HG02938 (cell line): ENCODE results near the gene DYSF.
A peak's percentile ranks its signal among the peaks of the same experiment; 100 is the strongest.

Source experiments
- ATAC-seq: cut with Tn5 transposase; IDR thresholded peaks from one replicate; pipeline ENCODE4 v1.9.1; 2021; ENCODE audit warnings: mild to moderate bottlenecking, moderate library complexity; ENCODE audit not compliant: unreplicated experiment

DYSF gene

DNA sequence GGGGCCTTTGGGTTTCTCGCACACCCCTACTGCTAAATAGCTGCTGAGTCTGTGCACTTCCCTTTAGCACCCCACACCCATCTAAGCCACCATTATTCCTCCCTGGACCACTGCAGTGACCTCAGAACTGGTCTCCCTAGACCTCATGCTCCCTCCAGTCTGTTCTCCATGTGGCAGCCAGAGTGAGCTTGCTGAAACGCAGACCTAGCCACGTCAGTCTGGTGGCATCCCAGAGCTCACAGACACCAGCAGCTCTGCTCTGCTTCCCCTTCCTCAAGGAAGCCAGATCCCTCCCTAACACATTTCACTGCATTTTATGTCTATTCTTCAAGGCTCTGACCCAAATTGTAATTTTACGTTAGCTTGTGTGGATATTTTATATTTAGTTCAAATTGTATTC, 144.4 kb downstream of the DYSF start:
- no peak for ATAC-seq

DNA sequence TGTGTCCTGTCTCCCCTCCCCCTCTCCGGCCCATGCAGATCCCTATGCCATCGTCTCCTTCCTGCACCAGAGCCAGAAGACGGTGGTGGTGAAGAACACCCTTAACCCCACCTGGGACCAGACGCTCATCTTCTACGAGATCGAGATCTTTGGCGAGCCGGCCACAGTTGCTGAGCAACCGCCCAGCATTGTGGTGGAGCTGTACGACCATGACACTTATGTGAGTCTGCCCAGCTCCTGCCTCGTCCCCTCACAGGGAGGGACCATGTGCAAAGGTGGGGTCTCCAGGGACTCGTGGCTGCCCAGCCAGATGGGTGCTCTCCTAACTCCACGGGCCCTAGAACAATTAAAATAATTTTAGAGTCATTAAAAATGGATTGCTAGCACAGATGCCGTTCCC, 145.2 kb downstream of the DYSF start:
- no peak for ATAC-seq

DNA sequence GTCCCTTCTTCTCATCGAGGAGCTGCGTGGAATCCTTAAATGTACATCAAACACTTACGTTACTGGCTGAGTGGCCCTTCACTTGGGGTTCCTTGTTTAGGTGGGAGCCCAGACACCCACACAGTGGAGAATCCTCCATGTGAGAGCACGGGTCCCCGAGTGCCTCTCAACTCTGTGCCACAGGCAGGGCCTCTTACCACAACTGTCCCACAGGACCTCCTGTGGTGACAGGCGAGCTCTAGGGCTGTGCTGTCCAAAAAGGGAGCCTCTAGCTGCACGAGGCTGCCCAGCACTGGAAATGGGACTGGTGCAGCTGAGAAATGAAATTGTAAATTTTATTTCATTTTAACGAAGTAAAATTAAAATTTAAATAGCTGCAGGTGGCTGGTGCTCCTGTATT, 145.7 kb downstream of the DYSF start:
- ATAC-seq: no peak

DNA sequence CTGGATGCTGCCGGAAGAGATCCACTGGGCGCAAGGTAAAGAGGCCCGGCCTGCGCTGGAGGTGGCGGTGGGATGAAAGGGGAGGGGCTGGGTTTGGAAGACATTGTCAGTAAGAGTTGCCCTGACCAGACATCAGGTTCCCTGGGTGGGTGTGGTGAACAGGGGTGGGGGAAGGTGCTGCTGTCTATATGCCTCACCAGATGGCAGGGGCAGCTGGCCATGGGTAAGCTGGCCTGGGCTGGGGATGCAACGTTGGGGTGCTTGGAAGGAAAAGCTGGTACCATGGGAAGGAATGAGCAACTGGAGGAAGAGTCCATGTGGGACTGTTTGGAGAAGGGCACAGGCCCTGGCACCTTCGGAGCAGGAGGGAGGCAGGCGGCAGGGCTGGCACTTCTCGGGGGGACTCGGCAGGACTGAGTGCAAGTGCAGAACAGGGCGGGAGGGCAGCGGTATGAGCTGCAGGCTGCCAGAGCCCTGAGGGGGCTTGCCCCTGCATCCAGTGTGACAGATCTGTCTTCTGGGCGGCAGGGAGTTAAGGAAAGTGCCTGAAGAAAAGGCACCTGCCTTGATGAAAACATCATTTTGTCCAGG, 146.4 kb downstream of the DYSF start:
- ATAC-seq: no peak

DNA sequence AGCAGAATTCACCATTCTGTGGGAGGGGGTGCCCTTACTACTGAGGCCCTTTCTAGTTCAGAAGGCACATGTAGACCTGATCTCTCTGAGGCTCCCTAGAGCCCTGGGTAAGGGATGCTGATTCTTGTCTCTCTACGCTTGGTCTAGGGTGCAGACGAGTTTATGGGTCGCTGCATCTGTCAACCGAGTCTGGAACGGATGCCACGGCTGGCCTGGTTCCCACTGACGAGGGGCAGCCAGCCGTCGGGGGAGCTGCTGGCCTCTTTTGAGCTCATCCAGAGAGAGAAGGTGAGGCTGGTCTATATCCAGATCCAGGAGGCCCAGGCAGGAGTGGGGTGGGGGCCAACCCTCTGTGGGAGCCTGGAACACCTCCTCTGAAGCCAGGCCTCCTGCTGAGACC, 147.2 kb downstream of the DYSF start:
- ATAC-seq: no peak

DNA sequence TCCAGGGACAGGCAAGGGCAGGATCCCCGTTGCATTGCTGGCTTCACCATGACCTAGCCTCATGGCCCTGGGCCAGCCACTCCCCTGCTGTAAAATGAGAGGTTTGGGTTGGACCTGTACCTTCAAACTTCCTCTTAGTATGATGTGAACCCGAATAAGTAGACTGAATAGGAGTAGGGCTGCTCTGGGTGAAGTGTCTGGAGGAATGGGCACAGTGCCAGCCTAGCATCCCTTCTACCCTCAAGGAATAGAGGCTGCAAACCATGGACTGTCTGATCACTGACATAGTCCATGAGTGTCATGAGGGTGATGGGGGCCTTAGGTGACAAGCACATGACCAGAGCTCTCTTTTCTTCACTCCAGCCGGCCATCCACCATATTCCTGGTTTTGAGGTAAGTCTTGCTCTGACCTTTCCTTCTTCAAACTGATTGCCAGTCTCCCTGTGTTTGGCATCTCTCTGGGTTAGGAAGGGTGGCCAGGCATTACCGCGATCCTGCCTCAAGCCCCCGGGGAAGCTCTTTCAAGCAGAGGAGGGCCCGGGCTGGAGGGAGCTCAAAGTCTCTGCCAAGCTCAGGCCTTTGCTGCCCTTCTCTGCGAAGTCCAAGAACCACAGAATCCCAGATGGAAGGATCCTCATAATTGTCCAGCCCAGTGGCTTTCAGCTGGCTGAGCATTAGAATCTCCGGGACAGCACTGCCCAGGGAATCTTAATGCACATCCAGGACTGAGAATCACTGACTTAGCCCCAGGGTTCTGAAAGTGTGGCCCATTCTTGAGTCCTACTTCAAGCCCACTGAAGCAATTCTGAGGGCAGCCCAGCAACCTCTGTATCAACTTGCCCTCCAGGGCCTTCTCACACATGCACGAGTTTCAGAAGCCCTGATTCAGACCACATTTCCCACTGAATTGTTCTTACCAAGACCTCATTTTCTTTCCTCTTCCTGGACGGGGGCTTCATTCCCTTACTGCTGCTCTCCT, 148.1 kb downstream of the DYSF start:
- ATAC-seq: no peak

DNA sequence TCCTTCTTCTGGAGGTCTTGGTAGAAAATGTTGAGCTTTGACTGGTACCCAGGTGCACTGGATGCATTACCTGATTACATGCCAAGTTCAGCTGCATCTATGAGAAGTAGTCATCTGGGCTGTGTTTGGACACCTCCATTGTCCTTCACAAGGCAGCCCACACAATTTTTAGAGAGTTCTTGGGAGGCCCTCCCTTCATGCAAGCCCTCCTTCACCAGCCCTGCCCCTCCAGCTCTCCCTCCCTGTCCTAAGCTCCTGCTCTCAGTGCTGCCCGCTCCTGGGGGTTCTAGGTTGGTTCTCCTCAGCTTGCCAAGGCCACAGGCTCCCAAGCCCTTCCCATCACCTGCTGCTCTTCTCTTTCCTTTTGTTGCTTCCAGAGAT, 148.7 kb downstream of the DYSF start:
- ATAC-seq: no peak

DNA sequence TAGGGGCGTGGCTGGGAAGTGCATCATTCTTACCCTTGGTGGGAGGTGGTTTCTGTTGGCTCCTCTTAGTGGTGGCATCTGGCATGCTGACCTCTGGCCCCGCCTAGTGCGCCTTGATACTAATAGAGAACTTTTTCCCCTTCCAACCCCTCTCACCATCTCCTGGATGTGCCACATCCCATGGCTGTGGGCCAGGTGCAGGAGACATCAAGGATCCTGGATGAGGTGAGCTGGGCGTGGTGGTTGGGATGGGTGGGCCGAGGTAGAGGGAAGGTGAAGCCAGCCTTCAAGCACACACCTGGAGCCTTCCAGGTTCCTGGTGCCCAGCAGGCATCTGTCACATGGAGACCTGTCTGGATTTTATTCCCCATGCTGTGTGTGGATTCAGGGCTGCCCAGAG, 149.2 kb downstream of the DYSF start:
- no peak for ATAC-seq

DNA sequence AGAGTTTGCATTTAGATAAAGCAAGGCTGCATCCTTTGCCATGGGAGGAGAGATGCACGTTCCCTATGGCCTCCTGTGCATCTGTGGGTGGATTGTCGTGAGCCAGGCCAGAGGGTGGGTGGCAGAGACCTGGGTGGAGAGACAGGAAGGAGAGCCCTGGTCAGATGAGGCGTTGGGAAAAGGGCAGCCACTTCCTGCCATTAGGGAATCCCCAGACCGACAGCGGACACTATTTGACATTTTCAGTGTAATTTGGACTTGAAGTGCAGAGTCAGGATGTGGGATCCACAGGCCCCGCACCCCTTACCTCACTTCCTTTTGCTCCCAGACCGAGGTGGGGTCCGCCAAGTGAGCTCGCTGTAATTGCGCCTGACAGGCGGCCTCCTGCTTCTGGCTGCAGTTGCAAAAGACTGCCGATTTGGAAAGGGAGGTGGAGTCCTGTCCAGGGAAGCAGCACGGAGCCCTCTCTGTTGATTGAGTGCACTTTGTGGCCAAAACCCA, 150.0 kb downstream of the DYSF start:
- no peak for ATAC-seq

DNA sequence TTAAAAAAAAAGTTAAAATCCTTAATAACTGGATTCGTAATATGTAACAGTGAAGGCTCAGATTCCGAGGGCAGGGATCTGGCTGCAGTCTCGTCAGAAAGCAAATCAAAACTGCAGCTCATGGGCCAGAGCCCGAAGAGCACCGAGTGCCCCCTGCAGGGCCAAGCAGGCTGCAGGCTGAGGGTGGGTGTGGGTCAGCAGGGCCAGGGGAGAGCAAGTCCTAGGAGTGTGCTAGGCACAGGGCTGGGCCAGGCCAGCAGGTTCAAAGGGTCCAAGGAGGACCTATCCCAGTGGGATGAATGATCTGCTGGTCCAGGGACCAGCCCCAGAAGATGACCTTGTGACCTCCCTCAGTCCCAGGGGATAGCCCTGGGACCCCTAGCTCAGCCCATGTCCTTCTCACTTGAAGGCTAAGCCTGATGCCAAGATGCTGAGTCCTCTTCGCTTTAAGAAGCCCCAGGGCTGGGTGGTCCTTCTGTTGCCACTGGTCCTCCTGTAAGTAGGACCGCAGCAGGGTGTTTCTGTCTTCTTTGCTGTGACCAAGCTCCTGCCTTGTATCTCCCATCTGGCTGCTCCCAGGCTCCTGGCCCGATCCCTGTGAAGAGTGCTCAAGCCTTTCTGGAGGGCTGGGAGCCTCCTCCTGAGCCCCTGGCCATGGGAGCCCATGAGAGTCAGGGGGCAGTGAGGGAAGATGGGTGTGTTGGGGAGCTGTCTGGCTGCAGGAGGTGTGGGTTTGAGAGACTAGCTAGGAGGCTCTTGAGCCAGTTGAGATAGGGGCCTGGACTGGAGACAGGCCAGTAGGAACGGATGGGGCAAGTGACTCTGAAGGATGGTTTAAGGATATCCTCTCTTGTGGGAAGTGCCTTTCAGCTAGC, 150.7 kb downstream of the DYSF start:
- no peak for ATAC-seq

DNA sequence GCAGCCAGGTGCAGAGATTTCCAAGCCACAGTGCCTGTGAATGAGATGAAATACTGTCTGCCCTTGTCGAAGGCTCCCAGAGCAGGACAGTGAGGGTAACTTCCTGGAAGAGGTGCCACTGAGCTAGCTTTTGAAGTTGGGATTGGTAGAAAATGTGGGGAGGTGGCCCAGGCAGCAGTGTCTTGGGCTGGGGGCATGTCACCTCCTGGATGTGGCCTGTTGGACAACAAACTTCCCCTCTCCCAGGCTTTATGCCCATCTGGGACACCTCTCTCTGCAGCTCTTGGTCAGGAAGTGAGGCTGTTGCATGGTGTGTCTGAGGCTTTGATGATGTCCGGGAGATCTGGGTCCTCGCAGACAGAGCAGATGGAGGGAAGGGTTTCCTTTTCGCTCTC, 151.4 kb downstream of the DYSF start:
- no peak for ATAC-seq

DNA sequence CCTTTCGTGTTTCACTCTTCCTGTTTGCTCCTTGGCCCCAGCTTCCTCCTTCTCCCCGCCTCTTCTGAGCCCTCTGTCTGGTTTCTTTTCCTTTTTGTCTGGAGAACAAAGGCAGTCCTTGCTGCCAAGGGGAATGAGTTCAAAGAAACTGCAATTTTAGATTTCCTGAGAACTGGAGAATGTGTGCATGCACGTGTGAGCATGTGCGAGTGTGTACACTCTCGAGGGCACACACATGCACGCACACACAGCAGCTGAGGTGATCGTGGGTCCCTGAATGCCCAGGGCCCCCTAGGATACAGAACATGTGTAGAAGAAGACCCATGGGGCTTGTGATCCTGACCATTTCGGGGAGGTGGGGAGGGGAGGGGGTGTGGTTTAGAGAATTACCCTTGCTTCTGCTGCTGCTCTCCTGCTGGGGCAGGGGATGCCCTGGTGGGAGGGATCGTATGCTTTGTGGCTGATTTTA, 151.8 kb downstream of the DYSF start:
- ATAC-seq: no peak

DNA sequence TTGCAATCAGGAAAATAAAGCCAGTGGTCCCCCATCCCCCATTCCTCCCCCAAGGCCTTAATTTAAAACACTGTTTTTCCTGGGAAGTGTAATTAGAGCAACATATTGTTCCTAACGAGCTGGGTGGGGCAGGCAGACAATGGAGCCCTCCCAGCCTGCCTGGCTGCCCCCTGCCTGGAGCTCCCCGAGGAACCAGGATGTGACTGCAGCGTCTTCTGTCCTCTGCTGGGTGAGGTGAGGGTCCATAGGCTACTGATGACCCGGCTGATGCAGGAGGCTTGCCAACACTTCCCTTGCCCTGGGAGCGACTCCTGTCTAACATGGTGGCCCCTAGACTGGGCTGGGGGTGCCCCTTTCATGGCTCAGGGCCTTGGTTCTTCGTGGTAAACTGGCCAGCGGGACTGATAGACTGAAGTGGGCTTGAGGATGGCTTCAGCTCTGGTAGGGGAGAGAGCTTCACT, 152.4 kb downstream of the DYSF start:
- ATAC-seq: no peak

DNA sequence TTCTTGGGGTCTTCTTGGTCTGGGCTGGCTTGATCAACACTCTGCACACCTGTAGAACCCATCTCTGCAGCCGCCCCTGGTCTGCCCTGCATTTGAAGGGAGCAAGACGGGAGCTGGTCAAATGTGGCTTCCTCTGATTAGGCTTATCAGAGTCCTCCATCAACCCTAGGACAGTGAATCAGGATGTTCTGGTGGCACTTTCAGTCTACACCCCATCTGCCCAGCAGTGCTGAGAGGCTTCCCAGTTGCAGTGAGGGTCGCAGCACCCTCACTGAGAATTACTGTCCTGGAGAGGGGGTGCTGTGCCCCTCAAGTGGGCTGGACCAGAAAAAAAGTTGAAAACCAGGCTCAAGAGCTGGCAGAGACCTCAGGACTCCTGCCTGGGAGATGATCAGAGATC, 152.9 kb downstream of the DYSF start:
- ATAC-seq: no peak

DNA sequence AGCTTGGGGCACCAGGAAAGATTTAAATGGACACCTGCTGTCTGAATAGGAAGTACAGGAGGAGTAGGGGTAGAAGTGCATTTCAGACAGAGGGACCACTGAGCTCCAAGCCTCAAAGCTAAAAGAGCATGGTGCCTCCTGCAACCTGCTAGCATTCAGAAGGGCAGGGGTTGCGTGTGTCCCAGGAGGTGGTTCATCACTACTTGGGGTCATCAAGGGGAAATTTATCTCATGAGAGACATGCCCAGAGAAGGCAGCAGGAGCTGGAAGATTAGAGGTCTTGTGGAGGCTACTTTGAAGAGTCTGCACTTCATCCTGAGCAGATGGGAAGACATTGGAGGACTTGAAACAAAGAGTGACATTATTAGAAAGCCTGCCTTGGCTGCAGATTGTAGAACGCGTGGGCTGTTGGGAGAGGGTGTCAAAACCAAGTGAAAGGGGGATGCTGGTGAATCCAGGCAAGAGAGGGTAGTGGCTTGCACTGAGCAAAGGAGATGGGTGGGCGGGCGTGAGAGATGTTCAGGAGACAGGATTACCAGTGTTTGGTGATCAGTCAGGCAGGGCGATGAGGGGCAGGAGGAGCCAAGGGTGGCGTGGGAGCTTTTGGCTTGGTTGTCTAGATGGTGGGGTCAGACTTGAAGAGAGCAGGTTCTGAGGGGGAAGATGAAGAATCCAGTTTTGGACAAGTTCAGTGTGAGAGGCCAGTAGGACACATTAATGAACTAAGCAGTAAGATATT, 154.0 kb downstream of the DYSF start:
- ATAC-seq: no peak

DNA sequence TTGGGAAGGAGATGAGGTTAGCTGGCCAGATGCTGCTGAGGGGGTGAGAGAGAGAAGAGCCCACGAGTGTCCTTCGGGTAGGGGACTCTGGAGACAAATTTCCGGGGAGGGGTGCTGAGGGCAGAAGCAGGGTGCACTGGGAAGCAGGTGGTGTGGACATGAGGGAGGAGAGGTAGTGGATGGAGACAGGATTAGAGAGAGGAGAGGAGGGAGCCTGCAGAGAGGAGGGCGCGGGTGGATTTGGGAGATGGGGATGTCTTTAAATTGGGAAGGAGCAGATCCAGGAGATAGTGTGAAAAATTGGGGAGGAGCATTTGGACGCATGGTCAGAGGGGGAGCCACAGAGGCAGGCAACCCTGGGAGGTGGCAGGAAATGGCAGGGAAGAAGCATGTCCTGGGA, 154.7 kb downstream of the DYSF start:
- no peak for ATAC-seq

DNA sequence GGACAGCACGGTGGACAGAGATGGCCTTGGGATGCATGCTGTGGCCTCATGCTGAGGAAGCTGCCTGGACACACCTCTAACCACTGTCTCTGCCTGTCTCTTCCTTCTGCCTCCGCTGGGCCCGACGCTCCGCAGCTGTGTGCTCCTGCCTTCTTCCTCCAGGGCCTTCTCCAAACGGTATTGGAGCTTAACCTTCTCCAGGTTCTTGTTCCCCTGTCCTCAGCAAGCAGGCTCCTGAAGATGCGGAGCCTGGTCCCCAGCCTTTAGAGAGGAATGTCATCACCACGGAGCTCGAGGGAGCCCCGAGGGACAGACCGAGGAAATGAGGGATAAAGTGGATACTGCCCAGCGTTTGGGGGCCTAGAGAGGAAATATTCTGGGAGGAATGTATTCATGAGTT, 155.1 kb downstream of the DYSF start:
- no peak for ATAC-seq

DNA sequence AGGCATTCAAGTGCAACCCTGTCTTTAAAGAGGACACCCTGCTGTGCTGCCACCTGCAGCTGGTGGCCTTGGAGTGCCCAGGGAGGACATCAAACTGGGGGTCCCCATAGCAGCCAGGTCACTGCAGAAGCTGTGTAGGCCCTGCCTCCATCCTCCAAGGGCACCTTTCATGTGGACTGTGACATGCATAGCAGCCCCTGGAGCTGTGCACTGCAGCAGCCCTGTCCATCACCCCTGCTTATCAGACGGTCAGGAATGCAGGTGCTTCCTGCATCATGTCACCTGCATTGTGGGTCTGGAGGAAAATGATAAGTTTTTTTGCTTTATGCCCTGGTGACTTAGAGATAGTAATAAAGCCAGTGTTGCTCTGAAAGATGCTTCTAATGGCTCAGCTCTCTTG, 155.7 kb downstream of the DYSF start:
- ATAC-seq: no peak

DNA sequence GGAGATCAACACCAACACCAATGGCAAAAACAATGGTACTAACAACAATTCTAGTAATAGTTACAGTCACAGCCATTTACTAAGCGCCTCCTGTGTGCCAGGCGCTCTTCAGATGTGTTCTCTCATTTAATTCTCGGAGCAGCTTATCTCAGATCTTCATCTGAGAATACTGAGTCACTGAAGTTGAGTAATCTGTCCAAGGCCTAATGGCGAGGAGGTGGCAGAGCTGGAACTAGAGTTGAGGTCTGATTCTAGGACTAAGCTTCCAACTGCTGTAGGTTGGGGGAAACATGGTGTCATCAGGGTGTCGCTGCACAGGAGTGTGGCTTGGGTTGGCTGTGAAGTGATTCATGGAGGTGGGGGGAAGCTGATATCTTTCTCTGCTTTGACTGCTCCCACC, 156.1 kb downstream of the DYSF start:
- no peak for ATAC-seq

DNA sequence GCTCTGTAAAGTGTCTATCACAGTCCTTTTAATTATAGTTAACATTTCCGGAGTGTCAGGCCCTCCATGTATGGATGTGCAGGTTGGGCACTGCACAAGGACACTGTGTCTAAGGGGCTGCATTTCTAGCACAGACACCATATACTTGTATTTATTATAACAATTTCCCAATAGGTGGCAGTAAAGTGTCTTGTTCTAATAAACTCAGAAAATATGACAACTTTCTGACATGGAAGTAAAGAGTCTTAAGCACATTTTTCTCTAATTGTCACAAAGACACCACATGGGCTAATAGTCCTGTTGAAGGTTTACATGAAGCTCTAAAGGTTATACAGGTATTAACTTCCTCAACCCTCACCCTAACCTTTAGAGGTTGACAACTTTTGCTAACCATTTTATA, 156.6 kb downstream of the DYSF start:
- peak; percentile 52 for ATAC-seq
